ENCODE data around the gene RALGAPA1.

RALGAPA1 gene

DNA sequence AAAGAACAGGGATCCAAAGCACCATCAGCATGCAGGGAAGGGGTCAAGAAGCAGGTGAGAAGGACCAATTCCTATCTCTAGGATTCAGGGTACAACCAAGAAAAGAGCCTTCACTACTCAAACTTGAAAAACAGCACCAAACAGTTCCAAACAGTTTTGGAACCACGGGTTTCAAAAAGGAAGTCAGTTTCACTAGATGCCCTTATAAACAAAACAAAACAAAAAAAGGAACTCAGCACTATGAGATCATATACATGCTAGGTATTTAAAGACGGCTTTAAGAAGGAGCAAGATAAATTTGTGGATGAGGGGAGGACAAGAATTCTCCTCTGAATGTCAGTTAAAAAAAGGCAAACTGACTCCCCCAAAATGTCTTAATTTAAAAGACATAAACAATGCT is 269.1 kb downstream of the RALGAPA1 start:
- Histone ChIP-seq H3K27me3 (peaks cover 28% of the 10 kb centered on the region), H3K9me3 (no peaks in the 10 kb centered on the region), H3K4me3 (ENCODE audit: low read depth in 1 of 2, low read length in 1 of 2) (no peak overlapping the region), H3K4me1 (ENCODE audit: control insufficient read depth in 1 of 2, insufficient read depth in 1 of 2, low read depth in 1 of 2, low read length in 1 of 2) (peaks cover 2 to 3% of the 10 kb centered on the region in 2 experiments), H3K27ac (no peak overlapping the region), H3K36me3 (no peaks in the 10 kb centered on the region)
- TF ChIP-seq, protein P1, sequence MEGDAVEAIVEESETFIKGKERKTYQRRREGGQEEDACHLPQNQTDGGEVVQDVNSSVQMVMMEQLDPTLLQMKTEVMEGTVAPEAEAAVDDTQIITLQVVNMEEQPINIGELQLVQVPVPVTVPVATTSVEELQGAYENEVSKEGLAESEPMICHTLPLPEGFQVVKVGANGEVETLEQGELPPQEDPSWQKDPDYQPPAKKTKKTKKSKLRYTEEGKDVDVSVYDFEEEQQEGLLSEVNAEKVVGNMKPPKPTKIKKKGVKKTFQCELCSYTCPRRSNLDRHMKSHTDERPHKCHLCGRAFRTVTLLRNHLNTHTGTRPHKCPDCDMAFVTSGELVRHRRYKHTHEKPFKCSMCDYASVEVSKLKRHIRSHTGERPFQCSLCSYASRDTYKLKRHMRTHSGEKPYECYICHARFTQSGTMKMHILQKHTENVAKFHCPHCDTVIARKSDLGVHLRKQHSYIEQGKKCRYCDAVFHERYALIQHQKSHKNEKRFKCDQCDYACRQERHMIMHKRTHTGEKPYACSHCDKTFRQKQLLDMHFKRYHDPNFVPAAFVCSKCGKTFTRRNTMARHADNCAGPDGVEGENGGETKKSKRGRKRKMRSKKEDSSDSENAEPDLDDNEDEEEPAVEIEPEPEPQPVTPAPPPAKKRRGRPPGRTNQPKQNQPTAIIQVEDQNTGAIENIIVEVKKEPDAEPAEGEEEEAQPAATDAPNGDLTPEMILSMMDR (IDR thresholded peaks at IDR 0.05) = no peak

DNA sequence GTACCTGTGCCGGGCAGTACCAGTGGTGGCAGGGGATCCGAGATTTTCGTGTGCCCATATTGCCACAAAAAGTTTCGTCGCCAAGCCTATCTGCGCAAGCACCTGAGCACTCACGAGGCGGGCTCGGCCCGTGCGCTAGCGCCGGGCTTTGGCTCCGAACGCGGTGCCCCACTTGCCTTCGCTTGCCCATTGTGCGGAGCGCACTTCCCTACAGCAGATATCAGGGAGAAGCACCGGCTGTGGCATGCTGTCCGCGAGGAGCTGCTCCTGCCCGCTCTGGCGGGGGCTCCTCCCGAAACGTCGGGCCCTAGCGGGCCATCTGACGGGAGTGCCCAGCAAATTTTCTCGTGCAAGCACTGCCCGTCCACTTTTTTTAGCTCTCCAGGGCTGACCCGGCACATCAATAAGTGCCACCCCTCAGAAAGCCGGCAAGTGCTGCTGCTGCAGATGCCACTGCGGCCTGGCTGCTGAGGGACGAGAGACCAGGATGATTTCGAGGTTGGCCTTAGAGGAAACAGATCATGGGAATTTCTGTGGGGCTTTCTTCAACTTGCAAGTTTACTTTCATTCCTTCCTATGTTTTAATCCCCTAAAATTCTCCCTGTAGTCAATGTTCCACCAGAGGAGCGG is 273.5 kb downstream of the RALGAPA1 start:
- peaks cover 18 to 21% of the 10 kb centered on the region in 2 experiments for H3K4me1 ChIP-seq (ENCODE audit: control insufficient read depth in 1 of 2, insufficient read depth in 1 of 2, low read depth in 1 of 2, low read length in 1 of 2)
- TF ChIP-seq, protein P1 (IDR thresholded peaks at IDR 0.05) = no peak
- no peaks in the 10 kb centered on the region for H3K36me3 ChIP-seq
- peaks cover 71% of the 10 kb centered on the region for H3K27me3 ChIP-seq
- H3K4me3 ChIP-seq (ENCODE audit: low read depth in 1 of 2, low read length in 1 of 2) = no peak overlapping the region
- H3K9me3 ChIP-seq = no peaks in the 10 kb centered on the region
- no peak overlapping the region for H3K27ac ChIP-seq

DNA sequence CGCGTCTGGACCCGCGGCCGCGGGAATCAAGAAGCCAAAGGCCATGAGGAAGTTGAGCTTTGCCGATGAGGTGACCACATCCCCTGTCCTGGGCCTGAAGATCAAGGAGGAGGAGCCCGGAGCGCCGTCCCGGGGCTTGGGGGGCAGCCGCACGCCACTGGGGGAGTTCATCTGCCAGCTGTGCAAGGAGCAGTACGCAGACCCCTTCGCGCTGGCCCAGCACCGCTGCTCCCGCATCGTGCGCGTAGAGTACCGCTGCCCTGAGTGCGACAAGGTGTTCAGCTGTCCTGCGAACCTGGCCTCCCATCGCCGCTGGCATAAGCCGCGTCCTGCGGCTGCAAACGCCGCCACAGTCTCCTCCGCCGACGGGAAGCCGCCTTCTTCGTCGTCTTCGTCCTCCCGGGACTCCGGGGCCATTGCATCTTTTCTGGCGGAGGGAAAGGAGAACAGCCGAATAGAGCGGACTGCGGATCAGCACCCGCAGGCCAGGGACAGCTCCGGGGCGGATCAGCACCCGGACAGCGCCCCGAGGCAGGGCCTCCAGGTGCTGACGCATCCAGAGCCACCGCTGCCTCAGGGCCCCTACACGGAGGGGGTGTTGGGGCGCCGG is 274.1 kb downstream of the RALGAPA1 start:
- H3K4me3 ChIP-seq (ENCODE audit: low read depth in 1 of 2, low read length in 1 of 2) = no peak overlapping the region
- peaks cover 78% of the 10 kb centered on the region for H3K27me3 ChIP-seq
- H3K9me3 ChIP-seq = no peaks in the 10 kb centered on the region

DNA sequence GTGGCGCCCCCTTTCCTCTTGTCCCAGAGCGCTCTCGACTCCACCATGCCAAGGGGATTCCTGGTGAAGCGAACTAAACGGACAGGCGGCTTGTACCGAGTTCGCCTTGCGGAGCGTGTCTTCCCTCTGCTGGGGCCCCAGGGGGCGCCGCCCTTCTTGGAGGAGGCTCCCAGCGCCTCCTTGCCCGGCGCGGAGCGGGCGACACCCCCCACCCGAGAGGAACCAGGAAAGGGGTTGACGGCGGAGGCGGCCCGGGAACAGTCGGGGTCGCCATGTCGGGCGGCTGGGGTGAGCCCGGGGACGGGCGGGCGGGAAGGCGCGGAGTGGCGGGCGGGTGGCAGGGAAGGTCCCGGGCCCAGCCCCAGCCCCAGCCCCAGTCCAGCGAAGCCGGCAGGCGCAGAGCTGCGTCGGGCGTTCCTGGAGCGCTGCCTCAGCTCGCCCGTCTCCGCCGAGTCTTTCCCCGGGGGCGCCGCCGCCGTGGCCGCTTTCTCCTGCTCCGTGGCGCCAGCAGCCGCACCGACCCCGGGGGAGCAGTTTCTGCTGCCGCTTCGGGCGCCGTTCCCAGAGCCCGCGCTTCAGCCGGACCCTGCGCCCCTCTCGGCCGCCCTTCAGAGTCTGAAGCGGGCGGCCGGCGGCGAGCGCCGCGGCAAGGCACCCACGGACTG is 274.8 kb downstream of the RALGAPA1 start:
- H3K27me3 ChIP-seq = peaks cover 84% of the 10 kb centered on the region
- TF ChIP-seq, protein P1 (IDR thresholded peaks at IDR 0.05) = no peak
- H3K27ac ChIP-seq = no peak overlapping the region

More for the DNA sequence above, 274.1 kb downstream of the RALGAPA1 start:
- Histone ChIP-seq H3K27ac (no peak overlapping the region), H3K4me1 (ENCODE audit: control insufficient read depth in 1 of 2, insufficient read depth in 1 of 2, low read depth in 1 of 2, low read length in 1 of 2) (peaks cover 18 to 21% of the 10 kb centered on the region in 2 experiments), H3K36me3 (no peaks in the 10 kb centered on the region)
- TF ChIP-seq, protein P1 (IDR thresholded peaks at IDR 0.05) = no peak

DNA sequence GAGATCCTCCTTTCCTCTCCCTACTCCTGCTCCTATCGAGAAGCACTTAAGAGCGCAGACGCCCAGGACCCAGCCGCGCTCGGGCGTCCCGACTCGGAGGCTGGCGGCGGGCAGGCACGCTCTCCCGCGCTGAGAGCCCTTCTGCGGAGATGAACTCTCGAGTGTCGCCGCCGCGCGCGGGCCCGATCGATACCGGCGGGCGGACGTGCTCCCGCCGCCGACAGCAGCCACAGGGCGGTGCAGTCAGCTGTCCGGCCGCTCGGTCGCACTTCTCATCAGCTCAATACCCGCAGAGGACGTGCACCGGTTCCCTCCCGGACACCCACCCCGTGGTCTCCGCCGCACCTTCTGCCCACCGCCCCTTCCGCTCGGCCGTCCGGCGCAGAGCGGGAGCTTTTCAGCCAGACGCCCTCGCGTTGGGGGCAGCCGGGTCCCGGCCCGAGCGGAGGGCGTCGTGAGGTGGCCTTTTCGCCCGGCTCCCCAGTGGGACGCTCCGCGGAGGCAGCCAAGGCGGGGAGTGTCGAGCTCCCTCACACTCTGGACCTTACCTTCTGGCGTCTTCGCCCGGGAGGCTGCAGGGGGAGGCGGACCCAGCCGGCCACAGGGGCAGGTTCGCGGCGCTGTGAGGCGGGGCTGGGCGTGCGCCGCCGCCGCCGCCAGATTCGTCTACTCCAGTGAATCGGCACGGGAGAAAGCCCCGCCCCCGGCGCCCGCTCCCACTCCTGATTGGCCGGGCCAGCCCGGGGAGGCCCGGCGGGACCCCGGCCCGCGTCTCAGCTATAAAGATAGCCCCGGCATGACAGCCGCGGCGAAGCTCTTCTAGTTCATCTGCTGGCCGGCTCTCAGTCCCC is 275.5 kb downstream of the RALGAPA1 start, which contains the start of gene INSM2:
Gene INSM2 (plus strand): TSS at position 808 of the 851 bp plus-strand sequence. CDS start 89 bp downstream, outside the sequence.
- no peaks in the 10 kb centered on the region for H3K9me3 ChIP-seq
- peaks cover 92% of the 10 kb centered on the region for H3K27me3 ChIP-seq
- TF ChIP-seq, protein P1 (IDR thresholded peaks at IDR 0.05) = no peak
- H3K36me3 ChIP-seq = no peaks in the 10 kb centered on the region
- H3K4me1 ChIP-seq (ENCODE audit: control insufficient read depth in 1 of 2, insufficient read depth in 1 of 2, low read depth in 1 of 2, low read length in 1 of 2) = peaks cover 18 to 21% of the 10 kb centered on the region in 2 experiments
- peak within 1 kb of the TSS; percentile 12 to 15 for H3K4me3 ChIP-seq (ENCODE audit: low read depth in 1 of 2, low read length in 1 of 2)
- no peak within 1 kb of the TSS for H3K27ac ChIP-seq

More for the DNA sequence above, 274.8 kb downstream of the RALGAPA1 start:
- Histone ChIP-seq H3K36me3 (no peaks in the 10 kb centered on the region), H3K4me3 (ENCODE audit: low read depth in 1 of 2, low read length in 1 of 2) (peak overlapping the region in 1 of 2 experiments; percentile 12), H3K9me3 (no peaks in the 10 kb centered on the region), H3K4me1 (ENCODE audit: control insufficient read depth in 1 of 2, insufficient read depth in 1 of 2, low read depth in 1 of 2, low read length in 1 of 2) (peaks cover 18 to 21% of the 10 kb centered on the region in 2 experiments)

Measured in neutrophil (primary cell).